K562 (cell line): ENCODE data around the gene GPRASP1. TPM values are rescaled to one million over a fixed set of nuclear protein-coding genes. Genes with fewer than 3 reads are reported as not detected.

ENCODE experiments used
- ATAC-seq: fragments of 200-7000 bp; cut with Tn5 transposase; 3 replicates; pipeline ENCODE4 v1.9.1; 2020; ENCODE audit warnings: moderate library complexity
- BruUV-seq: library from RNA; stranded (reverse); fragments of 400-500 nt; replicated peaks from 2 replicates; lab custom pipeline; 2021; lab: Mats Ljungman, UMichigan
- CTCF ChIA-PET: fragments of 300-600 bp; formaldehyde crosslinking; extraction: SDS; loops from one replicate; lab custom pipeline; 2021; ENCODE audit warnings: low intra/inter-chr PET ratio; lab: Yijun Ruan, JAX
- POLR2A ChIA-PET: fragments of 300-600, 350-650 bp; sonication (Branson Sonifier 250); formaldehyde crosslinking; extraction: SDS; loops from one replicate; lab custom pipeline; 2021; ENCODE audit warnings: antibody characterized with exemption, inconsistent platforms; lab: Yijun Ruan, JAX
- DNase-seq, 4 experiments: peaks; one replicate each; pipeline versions ENCODE4 v3.0.0 to v3.0.0-alpha.2; 2011 to 2018; ENCODE audit warnings: low spot score in 3 of 4, mixed read lengths in 3 of 4; ENCODE audit errors: extremely low read depth in 1 of 4
- FAIRE-seq: peaks from 2 replicates; lab custom pipeline; 2011; peaks lifted over from hg19 to GRCh38; lab: Jason Lieb, UNC
- H2AFZ ChIP-seq: 2 replicates; pipeline ENCODE4 v1.6.0; 2011; ENCODE audit warnings: low read depth, low read length, control low read depth, inconsistent platforms
- H3K27ac ChIP-seq: fragments of 200-600 bp; 3 replicates; pipeline ENCODE4 v1.8.0; 2011; ENCODE audit warnings: low read depth, mild to moderate bottlenecking, control low read depth, inconsistent platforms, low read length, moderate library complexity, mixed read lengths; ENCODE audit errors: extremely low read depth
- H3K27me3 ChIP-seq, 2 experiments: fragments of 300-600 bp in 1 of 2; 2 replicates in 1 of 2; 3 replicates in 1 of 2; pipeline versions ENCODE4 v1.6.0 to v1.8.0; 2011; ENCODE audit warnings: inconsistent platforms in 2 of 2, low read length in 2 of 2, mild to moderate bottlenecking in 1 of 2, mixed read lengths in 1 of 2, moderate library complexity in 1 of 2; ENCODE audit not compliant: control insufficient read depth in 2 of 2, insufficient read depth in 2 of 2
- H3K36me3 ChIP-seq: fragments of 300-600 bp; 3 replicates; pipeline ENCODE4 v1.8.0; 2011; ENCODE audit warnings: mild to moderate bottlenecking, low read length, inconsistent platforms; ENCODE audit not compliant: control insufficient read depth, insufficient read depth
- H3K4me1 ChIP-seq, 2 experiments: fragments of 200-600 bp in 1 of 2; replicated peaks in 1 of 2; 2 replicates in 1 of 2; 3 replicates in 1 of 2; pipeline versions ENCODE4 v1.5.1 to v1.8.0; 2011; ENCODE audit warnings: inconsistent platforms in 2 of 2, low read length in 2 of 2, mild to moderate bottlenecking in 1 of 2, mixed read lengths in 1 of 2, moderate library complexity in 1 of 2; ENCODE audit not compliant: control insufficient read depth in 2 of 2, insufficient read depth in 2 of 2
- H3K4me2 ChIP-seq: 2 replicates; pipeline ENCODE4 v1.6.1; 2011; ENCODE audit warnings: low read length, control low read depth, inconsistent platforms, mixed read lengths; ENCODE audit not compliant: insufficient read depth
- H3K4me3 ChIP-seq: fragments of 200-600 bp; sonication (generic), shearing (Covaris generic); 2 replicates; pipeline ENCODE4 v1.5.1; 2016; ENCODE audit warnings: control low read depth, inconsistent platforms
- H3K79me2 ChIP-seq: fragments of 200-600 bp; 3 replicates; pipeline ENCODE4 v1.8.0; 2011; ENCODE audit warnings: low read length, inconsistent platforms; ENCODE audit not compliant: control insufficient read depth, insufficient read depth
- H3K9ac ChIP-seq, 2 experiments: 2 replicates each; pipeline versions ENCODE4 v1.6.0 to v1.6.1; 2011; ENCODE audit warnings: low read depth in 2 of 2, low read length in 2 of 2, control low read depth in 1 of 2, inconsistent platforms in 1 of 2, mild to moderate bottlenecking in 1 of 2, mixed read lengths in 1 of 2; ENCODE audit not compliant: insufficient read depth in 1 of 2
- H3K9me1 ChIP-seq: one replicate; pipeline ENCODE4 v1.6.0; 2011; ENCODE audit warnings: inconsistent platforms, mild to moderate bottlenecking, low read length, moderate library complexity; ENCODE audit not compliant: control insufficient read depth, insufficient read depth
- H3K9me3 ChIP-seq: replicated peaks from 2 replicates; pipeline ENCODE4 v1.5.1; 2011; ENCODE audit warnings: low read depth, low read length, inconsistent platforms; ENCODE audit not compliant: control insufficient read depth, insufficient read depth
- H4K20me1 ChIP-seq: replicated peaks from 2 replicates; pipeline ENCODE4 v1.6.1; 2011; ENCODE audit warnings: low read length, inconsistent platforms, mixed read lengths; ENCODE audit not compliant: control insufficient read depth, insufficient read depth
- CHD1 ChIP-seq: fragments of 200-600 bp; sonication (generic); IDR thresholded peaks from one replicate; pipeline ENCODE4 v1.6.1; 2012; ENCODE audit warnings: mild to moderate bottlenecking, moderate library complexity, low read length, inconsistent platforms
- CREB1 ChIP-seq, 2 experiments: sonication (generic) in 1 of 2; formaldehyde crosslinking in 1 of 2; IDR thresholded peaks; 2 replicates each; pipeline versions ENCODE4 v1.6.1 to v1.8.0; 2012 to 2022; ENCODE audit warnings: inconsistent platforms in 1 of 2, mild to moderate bottlenecking in 1 of 2, missing genetic modification reagents in 1 of 2, moderate library complexity in 1 of 2
- EP300 ChIP-seq: IDR thresholded peaks from 2 replicates; pipeline ENCODE4 v1.6.1; 2012; ENCODE audit warnings: low read length, improper control_type of control experiment
- ESRRB ChIP-seq: fragments of 250-450 bp; sonication (Bioruptor Pico); IDR thresholded peaks from 2 replicates; pipeline ENCODE4 v1.5.0; 2020; ENCODE audit warnings: mild to moderate bottlenecking, moderate library complexity, borderline replicate concordance
- HNRNPLL ChIP-seq: fragments of 200-400 bp; formaldehyde crosslinking; IDR thresholded peaks from 2 replicates; pipeline ENCODE4 v1.6.1; 2017; ENCODE audit warnings: low read length, low read depth, mild to moderate bottlenecking; ENCODE audit not compliant: poor library complexity, severe bottlenecking
- HNRNPUL1 ChIP-seq: fragments of 200-400 bp; formaldehyde crosslinking; IDR thresholded peaks from 2 replicates; pipeline ENCODE4 v1.6.1; 2017; ENCODE audit warnings: low read length
- IRF2 ChIP-seq: sonication (generic); formaldehyde crosslinking; IDR thresholded peaks from 2 replicates; pipeline ENCODE4 v1.8.1; 2022; ENCODE audit warnings: mild to moderate bottlenecking, missing genetic modification reagents
- MBD2 ChIP-seq: sonication (generic); IDR thresholded peaks from 2 replicates; pipeline ENCODE4 v1.6.1; 2016; ENCODE audit warnings: low read depth, borderline replicate concordance
- RBBP5 ChIP-seq: fragments of 200-600 bp; sonication (generic); IDR thresholded peaks from 2 replicates; pipeline ENCODE4 v1.6.1; 2012; ENCODE audit warnings: borderline replicate concordance, mild to moderate bottlenecking, low read length, control low read depth, inconsistent platforms; ENCODE audit not compliant: insufficient read depth, poor library complexity, severe bottlenecking
- XRCC3 ChIP-seq: fragments of 450-650 bp; IDR thresholded peaks from 2 replicates; pipeline ENCODE4 v1.6.1; 2017; ENCODE audit warnings: mild to moderate bottlenecking, moderate library complexity
- ZKSCAN3 ChIP-seq: fragments of 250-450 bp; sonication (Bioruptor Pico); IDR thresholded peaks from 2 replicates; pipeline ENCODE4 v1.4.0; 2020
- ZNF3 ChIP-seq: fragments of 250-450 bp; sonication (Bioruptor Pico); IDR thresholded peaks from 2 replicates; pipeline ENCODE4 v1.5.0; 2021; ENCODE audit warnings: mild to moderate bottlenecking, moderate library complexity
- ZNF384 ChIP-seq: IDR thresholded peaks from 2 replicates; pipeline ENCODE4 v1.6.1; 2012; ENCODE audit warnings: low read depth, low read length, improper control_type of control experiment
- ZNF445 ChIP-seq: fragments of 250-450 bp; sonication (Bioruptor Pico); IDR thresholded peaks from 2 replicates; pipeline ENCODE4 v1.4.0; 2020; ENCODE audit warnings: low read depth, mild to moderate bottlenecking, moderate library complexity
- ZZZ3 ChIP-seq: fragments of 450-650 bp; IDR thresholded peaks from 2 replicates; pipeline ENCODE4 v1.6.1; 2016; ENCODE audit warnings: antibody characterized with exemption, mild to moderate bottlenecking, moderate library complexity
- WGBS: fragments of 100-300 bp; shearing (Covaris generic); methylation state at CpG from one replicate; pipeline ENCODE4 v1.1.6; 2016; ENCODE audit warnings: low coverage, mixed read lengths; ENCODE audit not compliant: insufficient coverage; ENCODE audit errors: missing lambda C conversion rate; 5-methylcytosine and 5-hydroxymethylcytosine counted together
- in situ Hi-C: fragments of 300-500 bp; cut with MboI; formaldehyde crosslinking; loops from 4 replicates; pipeline ENCODE4 v1.15.0; 2018; ENCODE audit warnings: inconsistent platforms, mixed read lengths
- intact Hi-C: fragments of 100-400 bp; cut with micrococcal nuclease; formaldehyde crosslinking; loops from 2 replicates; pipeline ENCODE4 v1.14.2; 2022
- polyA plus RNA-seq, 8 experiments: library from polyadenylated mRNA; depleted of rRNA in 4 of 8; stranded (reverse) in 5 of 8; unstranded in 3 of 8; fragments of >200 nt; fragmentation: Nextera tagmentation in 2 of 8; fragmentation: Illumina TruSeq in 1 of 8; extraction: Ambion mirVana in 2 of 8; extraction: Trizol in 1 of 8; gene quantifications; 2 replicates each; pipeline versions ENCODE4 v1.2.1 to v1.2.3, GENCODE V29; 2011 to 2014; ENCODE audit warnings: inconsistent platforms in 1 of 8, missing spikeins in 1 of 8
- total RNA-seq, 7 experiments: library from RNA; depleted of rRNA in 6 of 7; stranded (reverse); fragments of >200 nt in 6 of 7; fragmentation: Illumina TruSeq in 2 of 7; extraction: Trizol in 2 of 7; gene quantifications; 2 replicates each; pipeline versions ENCODE4 v1.2.1 to v1.2.3, GENCODE V29; 2011 to 2021; ENCODE audit warnings: low replicate concordance in 1 of 7
- TF ChIP-seq, protein P1 (sequence below): fragments of 450-650 bp; formaldehyde crosslinking; IDR thresholded peaks from 2 replicates; pipeline ENCODE4 v1.4.0; 2020; ENCODE audit warnings: mild to moderate bottlenecking, moderate library complexity
- TF ChIP-seq, protein P2 (sequence below): fragments of 250-450 bp; sonication (Bioruptor Pico); IDR thresholded peaks from 2 replicates; pipeline ENCODE4 v1.4.0; 2020; ENCODE audit warnings: mild to moderate bottlenecking

GPRASP1 gene
- total and polyA plus RNA-seq, 9 of the 15 experiments (the other 6 are each of a cell fraction or from before 2014, with no cell fraction given) = 0.01 to 0.94 (median 0.23) TPM

DNA sequence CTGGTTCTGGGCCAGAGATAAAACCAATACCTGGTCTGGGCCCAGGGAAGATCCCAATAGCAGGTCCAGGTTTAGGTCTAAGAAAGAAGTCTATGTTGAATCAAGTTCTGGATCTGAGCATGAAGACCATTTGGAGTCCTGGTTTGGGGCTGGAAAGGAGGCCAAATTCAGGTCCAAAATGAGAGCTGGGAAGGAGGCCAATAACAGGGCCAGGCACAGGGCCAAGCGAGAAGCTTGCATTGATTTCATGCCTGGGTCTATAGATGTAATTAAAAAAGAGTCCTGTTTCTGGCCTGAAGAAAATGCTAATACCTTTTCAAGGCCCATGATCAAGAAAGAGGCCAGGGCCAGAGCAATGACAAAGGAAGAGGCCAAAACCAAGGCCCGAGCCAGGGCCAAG is 3.4 kb downstream of the GPRASP1 start:
- no peak overlapping the region for H3K4me2 ChIP-seq
- in situ Hi-C loops = no loop called here
- DNase-seq = no peak
- no peaks in the 10 kb centered on the region for H3K79me2 ChIP-seq
- no TSS peak for BruUV-seq
- H2AFZ ChIP-seq = no peak overlapping the region
- no peaks in the 10 kb centered on the region for H3K9me1 ChIP-seq
- H3K9ac ChIP-seq = no peak overlapping the region
- TF ChIP-seq, protein P1, sequence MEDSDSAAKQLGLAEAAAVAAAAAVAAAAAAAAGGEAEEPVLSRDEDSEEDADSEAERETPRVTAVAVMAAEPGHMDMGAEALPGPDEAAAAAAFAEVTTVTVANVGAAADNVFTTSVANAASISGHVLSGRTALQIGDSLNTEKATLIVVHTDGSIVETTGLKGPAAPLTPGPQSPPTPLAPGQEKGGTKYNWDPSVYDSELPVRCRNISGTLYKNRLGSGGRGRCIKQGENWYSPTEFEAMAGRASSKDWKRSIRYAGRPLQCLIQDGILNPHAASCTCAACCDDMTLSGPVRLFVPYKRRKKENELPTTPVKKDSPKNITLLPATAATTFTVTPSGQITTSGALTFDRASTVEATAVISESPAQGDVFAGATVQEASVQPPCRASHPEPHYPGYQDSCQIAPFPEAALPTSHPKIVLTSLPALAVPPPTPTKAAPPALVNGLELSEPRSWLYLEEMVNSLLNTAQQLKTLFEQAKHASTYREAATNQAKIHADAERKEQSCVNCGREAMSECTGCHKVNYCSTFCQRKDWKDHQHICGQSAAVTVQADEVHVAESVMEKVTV = no peak
- no peak for TF ChIP-seq ZNF384
- no peak for TF ChIP-seq HNRNPUL1
- no peak for TF ChIP-seq XRCC3
- no peak for TF ChIP-seq ZNF3 (CRISPR knock-in tag)
- no peak for TF ChIP-seq CHD1
- no peak for TF ChIP-seq RBBP5
- no peak for TF ChIP-seq ZZZ3
- TF ChIP-seq ESRRB (CRISPR knock-in tag) = no peak
- no peak for TF ChIP-seq EP300
- no peak for TF ChIP-seq ZKSCAN3 (CRISPR knock-in tag)
- no peak for TF ChIP-seq ZNF445 (CRISPR knock-in tag)
- no peak for TF ChIP-seq MBD2
- no peak for TF ChIP-seq IRF2 (CRISPR knock-in tag)
- no peak for TF ChIP-seq CREB1 (IDR thresholded peaks at IDR 0.05)
- no peak for TF ChIP-seq CREB1 (CRISPR knock-in tag; IDR thresholded peaks at IDR 0.05)
- TF ChIP-seq, protein P2, sequence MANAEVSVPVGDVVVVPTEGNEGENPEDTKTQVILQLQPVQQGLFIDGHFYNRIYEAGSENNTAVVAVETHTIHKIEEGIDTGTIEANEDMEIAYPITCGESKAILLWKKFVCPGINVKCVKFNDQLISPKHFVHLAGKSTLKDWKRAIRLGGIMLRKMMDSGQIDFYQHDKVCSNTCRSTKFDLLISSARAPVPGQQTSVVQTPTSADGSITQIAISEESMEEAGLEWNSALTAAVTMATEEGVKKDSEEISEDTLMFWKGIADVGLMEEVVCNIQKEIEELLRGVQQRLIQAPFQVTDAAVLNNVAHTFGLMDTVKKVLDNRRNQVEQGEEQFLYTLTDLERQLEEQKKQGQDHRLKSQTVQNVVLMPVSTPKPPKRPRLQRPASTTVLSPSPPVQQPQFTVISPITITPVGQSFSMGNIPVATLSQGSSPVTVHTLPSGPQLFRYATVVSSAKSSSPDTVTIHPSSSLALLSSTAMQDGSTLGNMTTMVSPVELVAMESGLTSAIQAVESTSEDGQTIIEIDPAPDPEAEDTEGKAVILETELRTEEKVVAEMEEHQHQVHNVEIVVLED = no peak
- TF ChIP-seq HNRNPLL = no peak
- TF ChIP-seq, all 486 proteins: peak for 0
- Histone ChIP-seq H3K27ac (no peak overlapping the region), H3K4me3 (no peak overlapping the region), H4K20me1 (no peaks in the 10 kb centered on the region), H3K9me3 (no peaks in the 10 kb centered on the region), H3K36me3 (no peaks in the 10 kb centered on the region), H3K4me1 (no peaks in the 10 kb centered on the region), H3K27me3 (0 out of 5 replicates have a peak, but pooled peaks cover 0 to 4% of the 10 kb centered on the region in 2 experiments)
- intact Hi-C loops = no loop called here
- FAIRE-seq (no peak), ATAC-seq (no peak)
- CTCF ChIA-PET = no interaction called here
- no CpG with 5 or more reads among the region's 2 CpGs for WGBS
- POLR2A ChIA-PET = no interaction called here
